ENCODE data around the gene ZFHX3. TPM values are rescaled to one million over a fixed set of nuclear protein-coding genes. Genes with fewer than 3 reads are reported as not detected.

ZFHX3 gene
- polyA plus RNA-seq, 1 donor (not counting 4 experiments of a cell fraction or from before 2014, with no cell fraction given) = 1.2 TPM

DNA sequence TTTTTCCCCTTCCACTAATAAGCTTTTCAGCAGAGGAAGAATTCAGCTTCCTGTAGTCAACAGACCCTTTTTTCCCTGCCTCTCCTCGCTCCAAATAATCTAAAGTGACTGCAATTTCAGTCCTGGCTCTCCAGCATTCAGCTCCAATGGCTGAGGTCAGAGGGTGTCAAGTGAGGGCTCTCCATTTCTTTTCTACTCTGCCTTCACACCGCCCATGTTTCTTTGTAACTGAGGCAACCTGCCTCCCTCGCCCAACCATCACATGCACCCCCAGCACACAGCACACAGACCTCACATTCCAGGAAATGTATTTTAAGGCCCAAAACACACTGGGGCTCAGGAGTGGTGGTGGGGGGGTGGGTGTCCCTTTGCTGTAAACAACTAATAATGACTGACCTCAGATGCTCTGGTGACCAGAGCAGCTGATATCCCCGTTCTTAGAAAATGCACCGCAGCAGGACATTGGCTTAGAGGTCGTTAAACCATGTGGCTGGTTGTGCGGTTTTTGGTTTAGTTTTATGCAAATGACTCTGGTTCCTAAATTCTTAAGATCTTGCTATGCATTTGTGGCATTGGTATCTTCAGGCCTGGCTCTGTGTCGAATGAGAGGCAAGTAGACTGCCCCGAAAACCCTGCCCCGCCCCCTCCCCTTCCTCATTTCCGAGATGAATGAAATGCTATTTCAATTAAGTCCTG, 203.6 kb downstream of the ZFHX3 start:
- no peak overlapping the region for H2AFZ ChIP-seq (ENCODE audit: control insufficient read depth, low read length)
- H3K9me1 ChIP-seq (ENCODE audit: control insufficient read depth, extremely low read depth, insufficient read depth, low read length) = no peaks in the 10 kb centered on the region
- no peaks in the 10 kb centered on the region for H3K36me3 ChIP-seq (ENCODE audit: control insufficient read depth in 2 of 2, extremely low read depth in 1 of 2, insufficient read depth in 2 of 2, low read length in 2 of 2)
- no peak overlapping the region for H3K4me2 ChIP-seq (ENCODE audit: control insufficient read depth, extremely low read depth, insufficient read depth, low read depth, low read length)
- peaks cover 8% of the 10 kb centered on the region for H3K4me1 ChIP-seq (ENCODE audit: control insufficient read depth, extremely low read depth, insufficient read depth, low read length)
- H3K27me3 ChIP-seq (ENCODE audit: control insufficient read depth, extremely low read depth, insufficient read depth, low read length) = no peaks in the 10 kb centered on the region
- FAIRE-seq = no peak
- no peak overlapping the region for H3K27ac ChIP-seq (ENCODE audit: control insufficient read depth, insufficient read depth, low read length)
- H3K9me3 ChIP-seq (ENCODE audit: control insufficient read depth, low read depth, low read length) = no peaks in the 10 kb centered on the region
- TF ChIP-seq, protein P1, sequence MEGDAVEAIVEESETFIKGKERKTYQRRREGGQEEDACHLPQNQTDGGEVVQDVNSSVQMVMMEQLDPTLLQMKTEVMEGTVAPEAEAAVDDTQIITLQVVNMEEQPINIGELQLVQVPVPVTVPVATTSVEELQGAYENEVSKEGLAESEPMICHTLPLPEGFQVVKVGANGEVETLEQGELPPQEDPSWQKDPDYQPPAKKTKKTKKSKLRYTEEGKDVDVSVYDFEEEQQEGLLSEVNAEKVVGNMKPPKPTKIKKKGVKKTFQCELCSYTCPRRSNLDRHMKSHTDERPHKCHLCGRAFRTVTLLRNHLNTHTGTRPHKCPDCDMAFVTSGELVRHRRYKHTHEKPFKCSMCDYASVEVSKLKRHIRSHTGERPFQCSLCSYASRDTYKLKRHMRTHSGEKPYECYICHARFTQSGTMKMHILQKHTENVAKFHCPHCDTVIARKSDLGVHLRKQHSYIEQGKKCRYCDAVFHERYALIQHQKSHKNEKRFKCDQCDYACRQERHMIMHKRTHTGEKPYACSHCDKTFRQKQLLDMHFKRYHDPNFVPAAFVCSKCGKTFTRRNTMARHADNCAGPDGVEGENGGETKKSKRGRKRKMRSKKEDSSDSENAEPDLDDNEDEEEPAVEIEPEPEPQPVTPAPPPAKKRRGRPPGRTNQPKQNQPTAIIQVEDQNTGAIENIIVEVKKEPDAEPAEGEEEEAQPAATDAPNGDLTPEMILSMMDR (optimal IDR thresholded peaks at IDR 0.05 in 1 of 3, IDR thresholded peaks at IDR 0.05 in 1 of 3, conservative IDR thresholded peaks at IDR 0.05 in 1 of 3; ENCODE audit: extremely low read depth in 1 of 3, insufficient read depth in 2 of 3, low read length in 3 of 3) = no peak
- TF ChIP-seq EZH2 (IDR thresholded peaks at IDR 0.05; ENCODE audit: low read length) = no peak
- H3K9ac ChIP-seq (ENCODE audit: control insufficient read depth, extremely low read depth, insufficient read depth, low read length) = no peak overlapping the region
- H4K20me1 ChIP-seq (ENCODE audit: control insufficient read depth, extremely low read depth, insufficient read depth, low read length) = no peaks in the 10 kb centered on the region
- no peaks in the 10 kb centered on the region for H3K79me2 ChIP-seq (ENCODE audit: control insufficient read depth, insufficient read depth, low read length)
- dilution Hi-C loops (cut with MboI; ENCODE audit: extremely low pct_ligation_motif_present, low sequenced_read_pairs) = no loop called here
- H3K4me3 ChIP-seq (ENCODE audit: control insufficient read depth in 2 of 3, extremely low read depth in 1 of 3, insufficient read depth in 2 of 3, low read depth in 1 of 3, low read length in 3 of 3) = no peak overlapping the region
- no peak for DNase-seq (ENCODE audit: low read depth, low spot score)

DNA sequence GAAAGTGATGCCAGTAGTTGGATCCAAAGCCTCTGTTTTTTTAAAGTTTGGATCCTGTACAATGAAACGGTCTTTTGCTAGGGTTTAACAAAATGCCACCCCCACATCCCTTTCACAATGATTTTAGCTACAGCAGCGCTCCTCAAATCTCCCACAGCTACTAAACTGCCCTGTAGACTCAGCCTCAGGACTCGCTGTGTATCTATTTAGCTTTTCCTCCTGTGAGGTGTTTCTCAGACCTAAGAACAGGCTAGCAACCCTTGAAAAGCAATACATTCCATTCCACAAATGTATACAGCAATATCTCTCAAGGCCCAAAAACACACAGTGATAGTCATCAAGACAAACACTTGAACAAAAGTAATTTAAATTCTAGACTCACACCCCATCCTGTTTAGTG, 206.4 kb downstream of the ZFHX3 start:
- dilution Hi-C loops (cut with MboI; ENCODE audit: extremely low pct_ligation_motif_present, low sequenced_read_pairs) = no loop called here
- Histone ChIP-seq H3K9ac (ENCODE audit: control insufficient read depth, extremely low read depth, insufficient read depth, low read length) (no peak overlapping the region), H3K4me3 (ENCODE audit: control insufficient read depth in 2 of 3, extremely low read depth in 1 of 3, insufficient read depth in 2 of 3, low read depth in 1 of 3, low read length in 3 of 3) (no peak overlapping the region), H3K36me3 (ENCODE audit: control insufficient read depth in 2 of 2, extremely low read depth in 1 of 2, insufficient read depth in 2 of 2, low read length in 2 of 2) (no peaks in the 10 kb centered on the region), H4K20me1 (ENCODE audit: control insufficient read depth, extremely low read depth, insufficient read depth, low read length) (no peaks in the 10 kb centered on the region), H3K9me3 (ENCODE audit: control insufficient read depth, low read depth, low read length) (no peaks in the 10 kb centered on the region), H3K27me3 (ENCODE audit: control insufficient read depth, extremely low read depth, insufficient read depth, low read length) (no peaks in the 10 kb centered on the region), H2AFZ (ENCODE audit: control insufficient read depth, low read length) (no peak overlapping the region), H3K27ac (ENCODE audit: control insufficient read depth, insufficient read depth, low read length) (no peak overlapping the region), H3K79me2 (ENCODE audit: control insufficient read depth, insufficient read depth, low read length) (no peaks in the 10 kb centered on the region), H3K9me1 (ENCODE audit: control insufficient read depth, extremely low read depth, insufficient read depth, low read length) (no peaks in the 10 kb centered on the region), H3K4me1 (ENCODE audit: control insufficient read depth, extremely low read depth, insufficient read depth, low read length) (no peaks in the 10 kb centered on the region), H3K4me2 (ENCODE audit: control insufficient read depth, extremely low read depth, insufficient read depth, low read depth, low read length) (no peak overlapping the region)
- no peak for DNase-seq (ENCODE audit: low read depth, low spot score)
- no peak for FAIRE-seq
- no peak for TF ChIP-seq EZH2 (IDR thresholded peaks at IDR 0.05; ENCODE audit: low read length)
- TF ChIP-seq, protein P1 (optimal IDR thresholded peaks at IDR 0.05 in 1 of 3, IDR thresholded peaks at IDR 0.05 in 1 of 3, conservative IDR thresholded peaks at IDR 0.05 in 1 of 3; ENCODE audit: extremely low read depth in 1 of 3, insufficient read depth in 2 of 3, low read length in 3 of 3) = no peak
